GM12878 (cell line): Measurements from ENCODE around the gene TESK1. TPM values are rescaled to one million over a fixed set of nuclear protein-coding genes. Genes with fewer than 3 reads are reported as not detected.

Experiments
- ATAC-seq: fragments of 200-7000 bp; cut with Tn5 transposase; 3 replicates; pipeline ENCODE4 v1.9.1; 2020; ENCODE audit warnings: mild to moderate bottlenecking, moderate library complexity
- BruUV-seq: library from RNA; stranded (reverse); fragments of 400-500 nt; replicated peaks from 2 replicates; lab custom pipeline; 2021; lab: Mats Ljungman, UMichigan
- CTCF ChIA-PET: fragments of 300-600 bp; sonication (Branson Sonifier 250); formaldehyde crosslinking; extraction: SDS; loops from one replicate; lab custom pipeline; 2021; ENCODE audit warnings: inconsistent platforms; lab: Yijun Ruan, JAX
- POLR2A ChIA-PET: fragments of 350-600 bp; formaldehyde crosslinking; extraction: SDS; loops from one replicate; lab custom pipeline; 2021; ENCODE audit warnings: inconsistent platforms; lab: Charles Lee
- RAD21 ChIA-PET: fragments of 300-600 bp; sonication (Branson Sonifier 250); formaldehyde crosslinking; loops from one replicate; lab custom pipeline; 2023; ENCODE audit warnings: antibody characterized with exemption; ENCODE audit not compliant: unreplicated experiment; lab: Charles Lee
- SMC1A ChIA-PET: fragments of 300-600 bp; sonication (Branson Sonifier 250); formaldehyde crosslinking; loops from one replicate; lab custom pipeline; 2023; ENCODE audit not compliant: unreplicated experiment, uncharacterized antibody; lab: Charles Lee
- DNase-seq: peaks from one replicate; pipeline ENCODE4 v3.0.0-alpha.2; 2011; ENCODE audit warnings: low read depth, low spot score
- FAIRE-seq: peaks from 3 replicates; lab custom pipeline; 2011; peaks lifted over from hg19 to GRCh38; lab: Jason Lieb, UNC
- H2AFZ ChIP-seq: 2 replicates; pipeline ENCODE4 v1.6.0; 2011; ENCODE audit warnings: low read depth, low read length, control low read depth; ENCODE audit not compliant: control insufficient read depth
- H3K27ac ChIP-seq: 2 replicates; pipeline ENCODE4 v1.5.1; 2011; ENCODE audit warnings: control low read depth; ENCODE audit not compliant: control insufficient read depth, insufficient read depth
- H3K27me3 ChIP-seq, 2 experiments: replicated peaks in 1 of 2; 2 replicates each; pipeline versions ENCODE4 v1.6.0 to v1.6.1; 2011; ENCODE audit warnings: low read length in 1 of 2; ENCODE audit not compliant: control insufficient read depth in 2 of 2, insufficient read depth in 2 of 2
- H3K36me3 ChIP-seq, 2 experiments: 2 replicates each; pipeline ENCODE4 v1.5.1; 2011; ENCODE audit warnings: low read length in 1 of 2; ENCODE audit not compliant: control insufficient read depth in 2 of 2, insufficient read depth in 2 of 2
- H3K4me1 ChIP-seq: 2 replicates; pipeline ENCODE4 v1.6.1; 2011; ENCODE audit warnings: mild to moderate bottlenecking, low read length, moderate library complexity, mixed read lengths; ENCODE audit not compliant: control insufficient read depth, insufficient read depth
- H3K4me2 ChIP-seq: 2 replicates; pipeline ENCODE4 v1.6.0; 2011; ENCODE audit warnings: control low read depth; ENCODE audit not compliant: control insufficient read depth, insufficient read depth
- H3K4me3 ChIP-seq: fragments of 200-600 bp; sonication (generic); 2 replicates; pipeline ENCODE4 v1.5.1; 2016
- H3K79me2 ChIP-seq: 2 replicates; pipeline ENCODE4 v1.6.0; 2011; ENCODE audit warnings: low read length; ENCODE audit not compliant: control insufficient read depth, insufficient read depth
- H3K9ac ChIP-seq: 2 replicates; pipeline ENCODE4 v1.8.0; 2011; ENCODE audit warnings: low read length, control low read depth, mixed read lengths; ENCODE audit not compliant: control insufficient read depth, insufficient read depth
- H3K9me3 ChIP-seq: replicated peaks from 3 replicates; pipeline ENCODE4 v1.5.1; 2011; ENCODE audit warnings: mild to moderate bottlenecking, low read length; ENCODE audit not compliant: control insufficient read depth, insufficient read depth
- H4K20me1 ChIP-seq: 2 replicates; pipeline ENCODE4 v1.6.0; 2011; ENCODE audit not compliant: control insufficient read depth, insufficient read depth
- BACH1 ChIP-seq: fragments of 450-650 bp; IDR thresholded peaks from 2 replicates; pipeline ENCODE4 v1.6.1; 2017; ENCODE audit warnings: mild to moderate bottlenecking, borderline replicate concordance
- BCL11A ChIP-seq: IDR thresholded peaks from 2 replicates; pipeline ENCODE4 v1.6.1; 2011; ENCODE audit warnings: low read depth, low read length
- EP300 ChIP-seq, 2 experiments: fragments of 150-350 bp in 1 of 2; IDR thresholded peaks; 2 replicates each; pipeline ENCODE4 v1.6.1; 2011 to 2012; ENCODE audit warnings: low read depth in 2 of 2, low read length in 2 of 2, borderline replicate concordance in 1 of 2, improper control_type of control experiment in 1 of 2, inconsistent platforms in 1 of 2; ENCODE audit not compliant: control insufficient read depth in 1 of 2
- HCFC1 ChIP-seq: fragments of 150-350 bp; IDR thresholded peaks from 2 replicates; pipeline ENCODE4 v1.6.1; 2014; ENCODE audit warnings: low read length
- HDAC2 ChIP-seq: fragments of 200-600 bp; sonication (generic); IDR thresholded peaks from 2 replicates; pipeline ENCODE4 v1.6.1; 2017
- SMC3 ChIP-seq: IDR thresholded peaks from 2 replicates; pipeline ENCODE4 v1.6.1; 2011; ENCODE audit warnings: low read length, improper control_type of control experiment, borderline replicate concordance
- SRF ChIP-seq, 2 experiments: IDR thresholded peaks; 2 replicates each; pipeline ENCODE4 v1.6.1; 2011; ENCODE audit warnings: low read depth in 2 of 2, low read length in 2 of 2, mild to moderate bottlenecking in 1 of 2, moderate library complexity in 1 of 2
- TCF12 ChIP-seq: IDR thresholded peaks from 2 replicates; pipeline ENCODE4 v1.6.1; 2011; ENCODE audit warnings: low read depth, mild to moderate bottlenecking, low read length
- WRNIP1 ChIP-seq: IDR thresholded peaks from 2 replicates; pipeline ENCODE4 v1.6.1; 2011; ENCODE audit warnings: low read depth, low read length, improper control_type of control experiment, borderline replicate concordance
- ZSCAN29 ChIP-seq: fragments of 450-650 bp; IDR thresholded peaks from 2 replicates; pipeline ENCODE4 v1.6.1; 2017; ENCODE audit warnings: mild to moderate bottlenecking, moderate library complexity
- WGBS: methylation state at CpG from one replicate; pipeline ENCODE4 v1.1.6; 2016; ENCODE audit warnings: low lambda C conversion rate; ENCODE audit not compliant: insufficient replicate concordance, insufficient coverage; ENCODE audit errors: missing lambda C conversion rate; 5-methylcytosine and 5-hydroxymethylcytosine counted together
- in situ Hi-C: fragments of 300-500 bp; cut with MboI; formaldehyde crosslinking; loops from 9 replicates; pipeline ENCODE4 v1.14.3; 2018; ENCODE audit warnings: mixed read lengths
- intact Hi-C: fragments of 100-400 bp; cut with micrococcal nuclease; formaldehyde crosslinking; loops from one replicate; pipeline ENCODE4 v1.14.2; 2022; ENCODE audit not compliant: unreplicated experiment
- polyA plus RNA-seq, 11 experiments: library from polyadenylated mRNA; depleted of rRNA in 4 of 11; unstranded in 6 of 11; stranded (reverse) in 5 of 11; fragments of >200 nt; fragmentation: Nextera tagmentation in 4 of 11; fragmentation: Illumina TruSeq in 1 of 11; extraction: Ambion mirVana in 4 of 11; extraction: Trizol in 1 of 11; gene quantifications; 1 replicate in 1 of 11; 2 replicates in 10 of 11; pipeline versions ENCODE4 v1.2.1 to v1.2.3, GENCODE V29; 2011 to 2016; ENCODE audit warnings: inconsistent platforms in 2 of 11, missing spikeins in 2 of 11, low read depth in 1 of 11
- total RNA-seq, 4 experiments: library from RNA; depleted of rRNA in 3 of 4; stranded (reverse); fragments of >200 nt in 3 of 4; fragmentation: Illumina TruSeq in 1 of 4; extraction: Trizol in 1 of 4; gene quantifications; 2 replicates each; pipeline versions ENCODE4 v1.2.1 to v1.2.3, GENCODE V29; 2013 to 2021
- TF ChIP-seq, protein P1 (sequence below): fragments of 450-650 bp; conservative IDR thresholded peaks from 2 replicates; pipeline ENCODE4 v1.6.1; 2017; ENCODE audit warnings: mild to moderate bottlenecking, moderate library complexity
- TF ChIP-seq, protein P2 (sequence below): fragments of 150-350 bp; IDR thresholded peaks from 2 replicates; pipeline ENCODE4 v1.6.1; 2016; ENCODE audit warnings: low read depth, low read length

TESK1 gene
- total and polyA plus RNA-seq, 10 of the 15 experiments (the other 5 are each of a cell fraction or from before 2014, with no cell fraction given): 0.16 to 19.5 (median 7.9) TPM; not detected in 1

DNA sequence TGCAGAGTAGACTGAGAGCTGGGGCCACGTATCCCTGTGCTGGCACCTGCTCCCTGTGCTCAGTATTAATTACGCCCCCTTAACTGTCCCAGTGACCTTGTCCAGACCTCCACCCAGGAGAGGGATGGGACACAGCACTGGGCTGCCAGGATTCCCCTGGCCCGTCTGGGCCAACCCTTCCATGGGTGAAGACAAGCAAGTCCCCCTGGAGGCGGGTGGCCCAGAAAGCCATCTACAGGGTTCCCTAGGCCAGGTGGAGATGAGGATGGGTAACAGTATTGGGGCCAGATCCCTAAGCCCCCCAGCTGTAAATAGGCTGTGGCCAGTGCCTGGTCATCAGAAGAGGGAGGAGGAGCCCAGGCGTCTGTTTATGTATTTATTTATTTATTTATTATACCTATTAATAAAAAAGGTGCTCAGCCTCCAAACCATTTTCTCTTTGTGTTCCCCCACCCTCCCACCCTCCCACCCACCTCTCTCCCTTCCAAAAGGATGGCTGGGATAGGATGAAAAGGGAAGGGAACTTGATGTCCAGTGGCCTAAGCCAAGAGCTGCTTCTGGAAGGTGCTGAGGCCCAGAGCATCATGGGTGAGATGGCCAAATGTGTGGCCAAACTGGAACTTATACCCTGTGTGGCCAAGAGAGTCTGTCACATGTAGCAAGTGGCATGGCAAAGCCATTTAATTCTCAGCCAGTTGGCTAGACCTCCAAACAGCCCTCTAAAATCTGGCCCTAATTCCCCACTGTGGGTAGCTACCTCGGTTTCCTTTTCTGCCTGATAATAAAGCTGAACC, 43.4 kb upstream of the TESK1 start:
- no peak for DNase-seq

More for the DNA sequence above, 43.4 kb upstream of the TESK1 start:
- H3K27me3 ChIP-seq: no peaks in the 10 kb centered on the region
- no peaks in the 10 kb centered on the region for H3K4me1 ChIP-seq
- ChIA-PET CTCF (no interaction called here), POLR2A (no interaction called here), SMC1A (no interaction called here), RAD21 (no interaction called here)
- ATAC-seq (no peak), FAIRE-seq (no peak)
- BruUV-seq: no TSS peak
- no peaks in the 10 kb centered on the region for H3K9me3 ChIP-seq
- no peak overlapping the region for H2AFZ ChIP-seq
- no peaks in the 10 kb centered on the region for H4K20me1 ChIP-seq
- H3K27ac ChIP-seq: no peak overlapping the region
- H3K9ac ChIP-seq: no peak overlapping the region
- WGBS: 42% methylated on average over 6 of the region's 6 CpGs
- intact Hi-C loops (no loop called here), in situ Hi-C loops (no loop called here)
- H3K79me2 ChIP-seq: no peaks in the 10 kb centered on the region
- H3K4me3 ChIP-seq: no peak overlapping the region
- H3K36me3 ChIP-seq: no peaks in the 10 kb centered on the region
- H3K4me2 ChIP-seq: no peak overlapping the region
- TF ChIP-seq BACH1 (no peak), HDAC2 (no peak), BCL11A (no peak), ZSCAN29 (no peak), EP300 (IDR thresholded peaks at IDR 0.05; ENCODE audit: borderline replicate concordance in 1 of 2, control insufficient read depth in 1 of 2, low read depth in 2 of 2, low read length in 2 of 2) (no peak), SMC3 (no peak), HCFC1 (no peak), WRNIP1 (no peak), TCF12 (no peak), SRF (IDR thresholded peaks at IDR 0.05; ENCODE audit: low read depth in 2 of 2, low read length in 2 of 2) (no peak)
- TF ChIP-seq, protein P1, sequence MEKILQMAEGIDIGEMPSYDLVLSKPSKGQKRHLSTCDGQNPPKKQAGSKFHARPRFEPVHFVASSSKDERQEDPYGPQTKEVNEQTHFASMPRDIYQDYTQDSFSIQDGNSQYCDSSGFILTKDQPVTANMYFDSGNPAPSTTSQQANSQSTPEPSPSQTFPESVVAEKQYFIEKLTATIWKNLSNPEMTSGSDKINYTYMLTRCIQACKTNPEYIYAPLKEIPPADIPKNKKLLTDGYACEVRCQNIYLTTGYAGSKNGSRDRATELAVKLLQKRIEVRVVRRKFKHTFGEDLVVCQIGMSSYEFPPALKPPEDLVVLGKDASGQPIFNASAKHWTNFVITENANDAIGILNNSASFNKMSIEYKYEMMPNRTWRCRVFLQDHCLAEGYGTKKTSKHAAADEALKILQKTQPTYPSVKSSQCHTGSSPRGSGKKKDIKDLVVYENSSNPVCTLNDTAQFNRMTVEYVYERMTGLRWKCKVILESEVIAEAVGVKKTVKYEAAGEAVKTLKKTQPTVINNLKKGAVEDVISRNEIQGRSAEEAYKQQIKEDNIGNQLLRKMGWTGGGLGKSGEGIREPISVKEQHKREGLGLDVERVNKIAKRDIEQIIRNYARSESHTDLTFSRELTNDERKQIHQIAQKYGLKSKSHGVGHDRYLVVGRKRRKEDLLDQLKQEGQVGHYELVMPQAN: no peak
- TF ChIP-seq, protein P2, sequence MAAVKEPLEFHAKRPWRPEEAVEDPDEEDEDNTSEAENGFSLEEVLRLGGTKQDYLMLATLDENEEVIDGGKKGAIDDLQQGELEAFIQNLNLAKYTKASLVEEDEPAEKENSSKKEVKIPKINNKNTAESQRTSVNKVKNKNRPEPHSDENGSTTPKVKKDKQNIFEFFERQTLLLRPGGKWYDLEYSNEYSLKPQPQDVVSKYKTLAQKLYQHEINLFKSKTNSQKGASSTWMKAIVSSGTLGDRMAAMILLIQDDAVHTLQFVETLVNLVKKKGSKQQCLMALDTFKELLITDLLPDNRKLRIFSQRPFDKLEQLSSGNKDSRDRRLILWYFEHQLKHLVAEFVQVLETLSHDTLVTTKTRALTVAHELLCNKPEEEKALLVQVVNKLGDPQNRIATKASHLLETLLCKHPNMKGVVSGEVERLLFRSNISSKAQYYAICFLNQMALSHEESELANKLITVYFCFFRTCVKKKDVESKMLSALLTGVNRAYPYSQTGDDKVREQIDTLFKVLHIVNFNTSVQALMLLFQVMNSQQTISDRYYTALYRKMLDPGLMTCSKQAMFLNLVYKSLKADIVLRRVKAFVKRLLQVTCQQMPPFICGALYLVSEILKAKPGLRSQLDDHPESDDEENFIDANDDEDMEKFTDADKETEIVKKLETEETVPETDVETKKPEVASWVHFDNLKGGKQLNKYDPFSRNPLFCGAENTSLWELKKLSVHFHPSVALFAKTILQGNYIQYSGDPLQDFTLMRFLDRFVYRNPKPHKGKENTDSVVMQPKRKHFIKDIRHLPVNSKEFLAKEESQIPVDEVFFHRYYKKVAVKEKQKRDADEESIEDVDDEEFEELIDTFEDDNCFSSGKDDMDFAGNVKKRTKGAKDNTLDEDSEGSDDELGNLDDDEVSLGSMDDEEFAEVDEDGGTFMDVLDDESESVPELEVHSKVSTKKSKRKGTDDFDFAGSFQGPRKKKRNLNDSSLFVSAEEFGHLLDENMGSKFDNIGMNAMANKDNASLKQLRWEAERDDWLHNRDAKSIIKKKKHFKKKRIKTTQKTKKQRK: no peak
- TF ChIP-seq, all 136 proteins: peak for 0
